GM12878 (cell line): Measurements from ENCODE around the gene CHN2. TPM values are rescaled to one million over a fixed set of nuclear protein-coding genes. Genes with fewer than 3 reads are reported as not detected.

Experiments used
- ATAC-seq: fragments of 200-7000 bp; cut with Tn5 transposase; 3 replicates; pipeline ENCODE4 v1.9.1; 2020; ENCODE audit warnings: mild to moderate bottlenecking, moderate library complexity
- BruUV-seq: library from RNA; stranded (reverse); fragments of 400-500 nt; replicated peaks from 2 replicates; lab custom pipeline; 2021; lab: Mats Ljungman, UMichigan
- CTCF ChIA-PET: fragments of 300-600 bp; sonication (Branson Sonifier 250); formaldehyde crosslinking; extraction: SDS; loops from one replicate; lab custom pipeline; 2021; ENCODE audit warnings: inconsistent platforms; lab: Yijun Ruan, JAX
- POLR2A ChIA-PET: fragments of 350-600 bp; formaldehyde crosslinking; extraction: SDS; loops from one replicate; lab custom pipeline; 2021; ENCODE audit warnings: inconsistent platforms; lab: Charles Lee
- RAD21 ChIA-PET: fragments of 300-600 bp; sonication (Branson Sonifier 250); formaldehyde crosslinking; loops from one replicate; lab custom pipeline; 2023; ENCODE audit warnings: antibody characterized with exemption; ENCODE audit not compliant: unreplicated experiment; lab: Charles Lee
- SMC1A ChIA-PET: fragments of 300-600 bp; sonication (Branson Sonifier 250); formaldehyde crosslinking; loops from one replicate; lab custom pipeline; 2023; ENCODE audit not compliant: unreplicated experiment, uncharacterized antibody; lab: Charles Lee
- DNase-seq: peaks from one replicate; pipeline ENCODE4 v3.0.0-alpha.2; 2011; ENCODE audit warnings: low read depth, low spot score
- FAIRE-seq: peaks from 3 replicates; lab custom pipeline; 2011; peaks lifted over from hg19 to GRCh38; lab: Jason Lieb, UNC
- H2AFZ ChIP-seq: 2 replicates; pipeline ENCODE4 v1.6.0; 2011; ENCODE audit warnings: low read depth, low read length, control low read depth; ENCODE audit not compliant: control insufficient read depth
- H3K27ac ChIP-seq: 2 replicates; pipeline ENCODE4 v1.5.1; 2011; ENCODE audit warnings: control low read depth; ENCODE audit not compliant: control insufficient read depth, insufficient read depth
- H3K27me3 ChIP-seq, 2 experiments: replicated peaks in 1 of 2; 2 replicates each; pipeline versions ENCODE4 v1.6.0 to v1.6.1; 2011; ENCODE audit warnings: low read length in 1 of 2; ENCODE audit not compliant: control insufficient read depth in 2 of 2, insufficient read depth in 2 of 2
- H3K36me3 ChIP-seq, 2 experiments: 2 replicates each; pipeline ENCODE4 v1.5.1; 2011; ENCODE audit warnings: low read length in 1 of 2; ENCODE audit not compliant: control insufficient read depth in 2 of 2, insufficient read depth in 2 of 2
- H3K4me1 ChIP-seq: 2 replicates; pipeline ENCODE4 v1.6.1; 2011; ENCODE audit warnings: mild to moderate bottlenecking, low read length, moderate library complexity, mixed read lengths; ENCODE audit not compliant: control insufficient read depth, insufficient read depth
- H3K4me2 ChIP-seq: 2 replicates; pipeline ENCODE4 v1.6.0; 2011; ENCODE audit warnings: control low read depth; ENCODE audit not compliant: control insufficient read depth, insufficient read depth
- H3K4me3 ChIP-seq: fragments of 200-600 bp; sonication (generic); 2 replicates; pipeline ENCODE4 v1.5.1; 2016
- H3K79me2 ChIP-seq: 2 replicates; pipeline ENCODE4 v1.6.0; 2011; ENCODE audit warnings: low read length; ENCODE audit not compliant: control insufficient read depth, insufficient read depth
- H3K9ac ChIP-seq: 2 replicates; pipeline ENCODE4 v1.8.0; 2011; ENCODE audit warnings: low read length, control low read depth, mixed read lengths; ENCODE audit not compliant: control insufficient read depth, insufficient read depth
- H3K9me3 ChIP-seq: replicated peaks from 3 replicates; pipeline ENCODE4 v1.5.1; 2011; ENCODE audit warnings: mild to moderate bottlenecking, low read length; ENCODE audit not compliant: control insufficient read depth, insufficient read depth
- H4K20me1 ChIP-seq: 2 replicates; pipeline ENCODE4 v1.6.0; 2011; ENCODE audit not compliant: control insufficient read depth, insufficient read depth
- JUNB ChIP-seq: IDR thresholded peaks from 2 replicates; pipeline ENCODE4 v1.6.1; 2016; ENCODE audit warnings: antibody characterized with exemption, mild to moderate bottlenecking
- NR2C1 ChIP-seq: fragments of 450-650 bp; IDR thresholded peaks from 2 replicates; pipeline ENCODE4 v1.6.1; 2017; ENCODE audit warnings: antibody characterized with exemption, mild to moderate bottlenecking, moderate library complexity
- RAD21 ChIP-seq: IDR thresholded peaks from 2 replicates; pipeline ENCODE4 v1.6.1; 2011; ENCODE audit warnings: mild to moderate bottlenecking, low read depth, low read length, moderate library complexity; ENCODE audit not compliant: insufficient read depth
- SKIL ChIP-seq: fragments of 450-650 bp; IDR thresholded peaks from 2 replicates; pipeline ENCODE4 v1.6.1; 2017; ENCODE audit warnings: mild to moderate bottlenecking, low read depth, inconsistent platforms; ENCODE audit not compliant: poor library complexity, severe bottlenecking
- STAT1 ChIP-seq: fragments of 450-650 bp; conservative IDR thresholded peaks from 2 replicates; pipeline ENCODE4 v1.6.1; 2014; ENCODE audit warnings: antibody characterized with exemption, mild to moderate bottlenecking
- ZBTB33 ChIP-seq: fragments of 450-650 bp; IDR thresholded peaks from 2 replicates; pipeline ENCODE4 v1.6.1; 2017; ENCODE audit warnings: mild to moderate bottlenecking
- ZNF274 ChIP-seq: IDR thresholded peaks from one replicate; pipeline ENCODE4 v1.8.0; 2011; ENCODE audit not compliant: insufficient read length, insufficient read depth
- WGBS: methylation state at CpG from one replicate; pipeline ENCODE4 v1.1.6; 2016; ENCODE audit warnings: low lambda C conversion rate; ENCODE audit not compliant: insufficient replicate concordance, insufficient coverage; ENCODE audit errors: missing lambda C conversion rate; 5-methylcytosine and 5-hydroxymethylcytosine counted together
- in situ Hi-C: fragments of 300-500 bp; cut with MboI; formaldehyde crosslinking; loops from 9 replicates; pipeline ENCODE4 v1.14.3; 2018; ENCODE audit warnings: mixed read lengths
- intact Hi-C: fragments of 100-400 bp; cut with micrococcal nuclease; formaldehyde crosslinking; loops from one replicate; pipeline ENCODE4 v1.14.2; 2022; ENCODE audit not compliant: unreplicated experiment
- polyA plus RNA-seq, 11 experiments: library from polyadenylated mRNA; depleted of rRNA in 4 of 11; unstranded in 6 of 11; stranded (reverse) in 5 of 11; fragments of >200 nt; fragmentation: Nextera tagmentation in 4 of 11; fragmentation: Illumina TruSeq in 1 of 11; extraction: Ambion mirVana in 4 of 11; extraction: Trizol in 1 of 11; gene quantifications; 1 replicate in 1 of 11; 2 replicates in 10 of 11; pipeline versions ENCODE4 v1.2.1 to v1.2.3, GENCODE V29; 2011 to 2016; ENCODE audit warnings: inconsistent platforms in 2 of 11, missing spikeins in 2 of 11, low read depth in 1 of 11
- total RNA-seq, 4 experiments: library from RNA; depleted of rRNA in 3 of 4; stranded (reverse); fragments of >200 nt in 3 of 4; fragmentation: Illumina TruSeq in 1 of 4; extraction: Trizol in 1 of 4; gene quantifications; 2 replicates each; pipeline versions ENCODE4 v1.2.1 to v1.2.3, GENCODE V29; 2013 to 2021

The CHN2 gene
- total and polyA plus RNA-seq, 10 of the 15 experiments (the other 5 are each of a cell fraction or from before 2014, with no cell fraction given), result 0.11 to 3.8 (median 0.37) TPM; not detected in 2

- no peaks in the 10 kb centered on the region for H3K9me3 ChIP-seq
- H3K27me3 ChIP-seq, result no peaks in the 10 kb centered on the region
- no peak overlapping the region for H2AFZ ChIP-seq
- no peaks in the 10 kb centered on the region for H3K36me3 ChIP-seq
- 2% methylated on average over 4 of the region's 4 CpGs for WGBS
- TF ChIP-seq ZBTB33, result no peak
- TF ChIP-seq RAD21, result no peak
- TF ChIP-seq ZNF274, result no peak
- no peak for TF ChIP-seq JUNB
- FAIRE-seq (no peak), DNase-seq (no peak), ATAC-seq (no peak)
- in situ Hi-C loops, result no loop called here
- H3K4me3 ChIP-seq, result no peak overlapping the region
- no peaks in the 10 kb centered on the region for H3K4me1 ChIP-seq
- POLR2A ChIA-PET, result no interaction called here
- SMC1A ChIA-PET, result no interaction called here
- intact Hi-C loops, result no loop called here
- RAD21 ChIA-PET, result no interaction called here
- no TSS peak for BruUV-seq
- no peak overlapping the region for H3K9ac ChIP-seq
- H3K79me2 ChIP-seq, result no peaks in the 10 kb centered on the region
- H4K20me1 ChIP-seq, result no peaks in the 10 kb centered on the region
- no peak overlapping the region for H3K4me2 ChIP-seq
- no peak overlapping the region for H3K27ac ChIP-seq
- CTCF ChIA-PET, result no interaction called here
Measured at GRCh38 chr7:29271319-29271658, 76.7 kb downstream of the CHN2 start.

- no peak overlapping the region for H3K4me2 ChIP-seq
- ChIA-PET POLR2A (no interaction called here), SMC1A (no interaction called here), CTCF (interaction anchor here (1.7 kb wide), 1 partner anchor 33 kb away, joined by 3 read pairs; no protein-coding TSS in a partner anchor), RAD21 (no interaction called here)
- H3K27ac ChIP-seq, result no peak overlapping the region
- ATAC-seq, result no peak
- H2AFZ ChIP-seq, result no peak overlapping the region
- no peaks in the 10 kb centered on the region for H3K36me3 ChIP-seq
- intact Hi-C loops, result no loop called here
- BruUV-seq, result no TSS peak
- H3K9ac ChIP-seq, result no peak overlapping the region
- no peaks in the 10 kb centered on the region for H3K79me2 ChIP-seq
- FAIRE-seq, result no peak
- H3K9me3 ChIP-seq, result no peaks in the 10 kb centered on the region
- WGBS, result 70% methylated on average over 9 of the region's 9 CpGs
- H3K27me3 ChIP-seq, result no peaks in the 10 kb centered on the region
- H4K20me1 ChIP-seq, result no peaks in the 10 kb centered on the region
- TF ChIP-seq STAT1 (no peak), SKIL (no peak), NR2C1 (no peak)
- no peak for DNase-seq
- H3K4me1 ChIP-seq, result no peaks in the 10 kb centered on the region
- H3K4me3 ChIP-seq, result no peak overlapping the region
- in situ Hi-C loops, result no loop called here
Measured at GRCh38 chr7:29272057-29272456, 77.5 kb downstream of the CHN2 start.
